ENCODE measurements around the gene DYNC1H1. TPM values are rescaled to one million over a fixed set of nuclear protein-coding genes. Genes with fewer than 3 reads are reported as not detected.

Gene DYNC1H1
- total RNA-seq, 1 experiment from 2014 or later, result 438 TPM

GRCh38 chr14:101947577-101947903 lies 16.8 kb upstream of the DYNC1H1 start:
- POLR2A ChIA-PET, result no interaction called here
- H3K27me3 Mint-ChIP-seq (ENCODE audit: low read depth), result peaks cover 55% of the 10 kb centered on the region

GRCh38 chr14:101947904-101948665 lies 16.3 kb upstream of the DYNC1H1 start:
- H3K4me3 Mint-ChIP-seq, result peak overlapping the region; percentile 96
- H3K27me3 Mint-ChIP-seq (ENCODE audit: low read depth), result peaks cover 50% of the 10 kb centered on the region
- no peaks in the 10 kb centered on the region for H3K9me3 Mint-ChIP-seq
- POLR2A ChIA-PET, result interaction anchor here (0.6 kb wide), 2 partner anchors 188 to 358 kb away, joined by 3 to 6 read pairs; no protein-coding TSS in a partner anchor
- ATAC-seq (peak; percentile 96), DNase-seq (ENCODE audit: low spot score) (peak; percentile 100)
- peaks cover 24% of the 10 kb centered on the region for H3K4me1 Mint-ChIP-seq
- H3K27ac Mint-ChIP-seq, result peak overlapping the region; percentile 99
- no peaks in the 10 kb centered on the region for H3K36me3 Mint-ChIP-seq
- CTCF ChIA-PET, result interaction anchor here (0.5 to 2.1 kb wide), 8 partner anchors 14 to 241 kb away, joined by 3 to 13 read pairs (median 4); no protein-coding TSS in a partner anchor
- TF ChIP-seq SP1 (CRISPR knock-in tag; conservative IDR thresholded peaks at IDR 0.05) (peak; percentile 99), ZBTB43 (CRISPR knock-in tag; IDR thresholded peaks at IDR 0.05) (no peak), TEAD4 (CRISPR knock-in tag; IDR thresholded peaks at IDR 0.05) (no peak), PRDM15 (CRISPR knock-in tag; IDR thresholded peaks at IDR 0.05) (no peak), NFYB (CRISPR knock-in tag; conservative IDR thresholded peaks at IDR 0.05; ENCODE audit: low read depth) (peak; percentile 98), TEAD1 (CRISPR knock-in tag; IDR thresholded peaks at IDR 0.05) (peak; percentile 82), NFATC4 (CRISPR knock-in tag; IDR thresholded peaks at IDR 0.05) (no peak), JAZF1 (CRISPR knock-in tag; IDR thresholded peaks at IDR 0.05) (no peak), AFF4 (CRISPR knock-in tag; IDR thresholded peaks at IDR 0.05; ENCODE audit: borderline replicate concordance) (0 out of 2 replicates have a peak, but pooled peaks have one; percentile 27), CREB1 (CRISPR knock-in tag; IDR thresholded peaks at IDR 0.05) (peak; percentile 80; the same call in 1 of the 2 replicates), FOXJ3 (CRISPR knock-in tag; IDR thresholded peaks at IDR 0.05; ENCODE audit: borderline replicate concordance) (no peak), GTF2I (CRISPR knock-in tag; conservative IDR thresholded peaks at IDR 0.05) (peak; percentile 92)

More at GRCh38 chr14:101947577-101947903, 16.8 kb upstream of the DYNC1H1 start:
- DNase-seq (ENCODE audit: low spot score), result no peak
- Mint-ChIP-seq H3K27ac (peak overlapping the region; percentile 98), H3K9me3 (no peaks in the 10 kb centered on the region), H3K4me3 (peak overlapping the region; percentile 96), H3K4me1 (peaks cover 24% of the 10 kb centered on the region), H3K36me3 (no peaks in the 10 kb centered on the region)
- no peak for ATAC-seq
- CTCF ChIA-PET, result interaction anchor here (1.8 kb wide), 1 partner anchor 14 kb away, joined by 13 read pairs; no protein-coding TSS in a partner anchor
- TF ChIP-seq ETV6 (CRISPR knock-in tag; IDR thresholded peaks at IDR 0.05) (no peak), ARID4B (CRISPR knock-in tag; IDR thresholded peaks at IDR 0.05; ENCODE audit: borderline replicate concordance) (peak; percentile 17; the same call in 1 of the 2 replicates)
